Measurements from ENCODE around the gene RBM14.
"Not testable (repeated sequence)": the region's sequence is repeated elsewhere in the genome, so short reads cannot be mapped to it uniquely, and the experiment has no call there.

RBM14 gene

GRCh38 chr11:66603072-66603471 is 13.4 kb upstream of the RBM14 start:
- no peak overlapping the region for H2BK5ac ChIP-seq (ENCODE audit: low read length)
- H3K4me2 ChIP-seq (ENCODE audit: low read length): no peak overlapping the region
- no peak overlapping the region for H3K18ac ChIP-seq (ENCODE audit: low read length)
- no CpG with 5 or more reads among the region's 6 CpGs for WGBS (ENCODE audit: extremely low coverage, insufficient coverage, low lambda C conversion rate)
- no peak overlapping the region for H3K9ac ChIP-seq (ENCODE audit: low read length)
- no peak overlapping the region for H2AK5ac ChIP-seq (ENCODE audit: low read length)
- no peaks in the 10 kb centered on the region for H3K4me1 ChIP-seq (ENCODE audit: control insufficient read depth, low read depth, low read length)
- H3K79me2 ChIP-seq (ENCODE audit: control insufficient read depth, insufficient read depth, low read length): no peaks in the 10 kb centered on the region
- no peaks in the 10 kb centered on the region for H3K36me3 ChIP-seq (ENCODE audit: control insufficient read depth, insufficient read depth, low read length)
- no peak overlapping the region for H3K23ac ChIP-seq (ENCODE audit: low read length)
- no peak overlapping the region for H3K4ac ChIP-seq (ENCODE audit: low read depth, low read length)
- no peak overlapping the region for H4K8ac ChIP-seq (ENCODE audit: low read depth, low read length)
- no peak overlapping the region for H3K4me3 ChIP-seq (ENCODE audit: low read length)
- H2BK120ac ChIP-seq (ENCODE audit: low read depth, low read length): no peak overlapping the region
- no peak overlapping the region for H4K5ac ChIP-seq (ENCODE audit: low read length)
- no peak overlapping the region for H2BK15ac ChIP-seq (replicated peaks; ENCODE audit: low read depth)
- DNase-seq: no peak
- H3K27ac ChIP-seq (ENCODE audit: low read depth, low read length): no peak overlapping the region
- H3K27me3 ChIP-seq (ENCODE audit: insufficient read depth, low read length, poor library complexity): no peaks in the 10 kb centered on the region
- no peak overlapping the region for H3K56ac ChIP-seq (ENCODE audit: low read length)
- H3K79me1 ChIP-seq (ENCODE audit: low read length): no peaks in the 10 kb centered on the region

DNA sequence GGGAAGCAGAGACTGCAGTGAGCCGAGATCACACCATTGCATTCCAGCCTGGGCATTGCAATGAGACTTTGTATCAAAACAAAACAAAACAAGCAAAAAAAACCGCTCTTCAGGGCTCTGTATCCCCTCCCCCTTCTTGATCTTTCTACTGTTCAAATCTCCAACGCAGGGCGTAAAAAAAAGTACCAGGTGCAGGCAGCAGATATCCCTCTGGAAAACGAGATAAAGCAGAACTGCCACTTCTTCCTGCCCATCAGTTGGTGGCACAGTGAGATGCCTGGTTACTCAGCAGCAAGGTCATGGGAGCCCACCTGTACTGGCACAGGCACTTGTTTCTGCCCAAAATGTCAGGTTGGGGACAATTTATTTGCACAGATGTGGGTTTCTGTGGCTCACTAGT is 12.3 kb upstream of the RBM14 start:
- H2BK15ac ChIP-seq (replicated peaks; ENCODE audit: low read depth): no peak overlapping the region
- H3K36me3 ChIP-seq (ENCODE audit: control insufficient read depth, insufficient read depth, low read length): no peaks in the 10 kb centered on the region
- H3K27me3 ChIP-seq (ENCODE audit: insufficient read depth, low read length, poor library complexity): no peaks in the 10 kb centered on the region
- H3K4me2 ChIP-seq (ENCODE audit: low read length): no peak overlapping the region
- no peak overlapping the region for H3K56ac ChIP-seq (ENCODE audit: low read length)
- H3K27ac ChIP-seq (ENCODE audit: low read depth, low read length): no peak overlapping the region
- no peak overlapping the region for H3K4ac ChIP-seq (ENCODE audit: low read depth, low read length)
- H3K9ac ChIP-seq (ENCODE audit: low read length): no peak overlapping the region
- no peaks in the 10 kb centered on the region for H3K79me1 ChIP-seq (ENCODE audit: low read length)
- H2BK120ac ChIP-seq (ENCODE audit: low read depth, low read length): no peak overlapping the region
- H2AK5ac ChIP-seq (ENCODE audit: low read length): no peak overlapping the region
- H3K18ac ChIP-seq (ENCODE audit: low read length): no peak overlapping the region
- no peaks in the 10 kb centered on the region for H3K79me2 ChIP-seq (ENCODE audit: control insufficient read depth, insufficient read depth, low read length)
- H3K4me1 ChIP-seq (ENCODE audit: control insufficient read depth, low read depth, low read length): no peaks in the 10 kb centered on the region
- H2BK5ac ChIP-seq (ENCODE audit: low read length): no peak overlapping the region
- no peak overlapping the region for H4K8ac ChIP-seq (ENCODE audit: low read depth, low read length)
- H3K23ac ChIP-seq (ENCODE audit: low read length): no peak overlapping the region
- H4K5ac ChIP-seq (ENCODE audit: low read length): no peak overlapping the region
- no CpG with 5 or more reads among the region's 5 CpGs for WGBS (ENCODE audit: extremely low coverage, insufficient coverage, low lambda C conversion rate)
- no peak overlapping the region for H3K4me3 ChIP-seq (ENCODE audit: low read length)
- DNase-seq: no peak

DNA sequence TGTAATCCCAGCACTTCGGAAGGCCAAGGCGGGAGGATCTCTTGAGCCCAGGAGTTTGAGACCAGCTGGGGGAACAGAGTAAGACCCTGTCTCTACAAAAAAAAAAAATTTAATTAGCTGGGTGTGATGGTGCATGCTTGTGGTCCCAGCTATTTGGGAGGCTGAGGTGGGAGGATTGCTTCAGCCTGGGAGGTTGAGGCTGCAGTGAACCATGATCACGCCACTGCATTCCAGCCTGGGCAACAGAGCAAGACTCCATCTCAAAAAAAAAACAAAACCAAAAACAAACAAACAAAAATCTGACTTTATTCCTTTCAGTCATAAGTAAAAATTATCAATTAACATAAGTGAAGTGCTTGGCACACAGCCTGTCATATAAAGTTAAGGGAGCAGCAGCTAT is 9.8 kb upstream of the RBM14 start:
- not testable (repeated sequence) for H2BK5ac ChIP-seq (ENCODE audit: low read length); H4K5ac ChIP-seq (ENCODE audit: low read length); H3K4ac ChIP-seq (ENCODE audit: low read depth, low read length); H3K9ac ChIP-seq (ENCODE audit: low read length); H4K8ac ChIP-seq (ENCODE audit: low read depth, low read length); H3K4me1 ChIP-seq (ENCODE audit: control insufficient read depth, low read depth, low read length); H3K79me2 ChIP-seq (ENCODE audit: control insufficient read depth, insufficient read depth, low read length); H3K79me1 ChIP-seq (ENCODE audit: low read length); H3K36me3 ChIP-seq (ENCODE audit: control insufficient read depth, insufficient read depth, low read length); H2BK15ac ChIP-seq (replicated peaks; ENCODE audit: low read depth); H3K56ac ChIP-seq (ENCODE audit: low read length); H3K23ac ChIP-seq (ENCODE audit: low read length); H2AK5ac ChIP-seq (ENCODE audit: low read length); H3K4me3 ChIP-seq (ENCODE audit: low read length); H2BK120ac ChIP-seq (ENCODE audit: low read depth, low read length); H3K18ac ChIP-seq (ENCODE audit: low read length); DNase-seq; H3K27me3 ChIP-seq (ENCODE audit: insufficient read depth, low read length, poor library complexity); H3K4me2 ChIP-seq (ENCODE audit: low read length); H3K27ac ChIP-seq (ENCODE audit: low read depth, low read length)
- no CpG with 5 or more reads among the region's 3 CpGs for WGBS (ENCODE audit: extremely low coverage, insufficient coverage, low lambda C conversion rate)

DNA sequence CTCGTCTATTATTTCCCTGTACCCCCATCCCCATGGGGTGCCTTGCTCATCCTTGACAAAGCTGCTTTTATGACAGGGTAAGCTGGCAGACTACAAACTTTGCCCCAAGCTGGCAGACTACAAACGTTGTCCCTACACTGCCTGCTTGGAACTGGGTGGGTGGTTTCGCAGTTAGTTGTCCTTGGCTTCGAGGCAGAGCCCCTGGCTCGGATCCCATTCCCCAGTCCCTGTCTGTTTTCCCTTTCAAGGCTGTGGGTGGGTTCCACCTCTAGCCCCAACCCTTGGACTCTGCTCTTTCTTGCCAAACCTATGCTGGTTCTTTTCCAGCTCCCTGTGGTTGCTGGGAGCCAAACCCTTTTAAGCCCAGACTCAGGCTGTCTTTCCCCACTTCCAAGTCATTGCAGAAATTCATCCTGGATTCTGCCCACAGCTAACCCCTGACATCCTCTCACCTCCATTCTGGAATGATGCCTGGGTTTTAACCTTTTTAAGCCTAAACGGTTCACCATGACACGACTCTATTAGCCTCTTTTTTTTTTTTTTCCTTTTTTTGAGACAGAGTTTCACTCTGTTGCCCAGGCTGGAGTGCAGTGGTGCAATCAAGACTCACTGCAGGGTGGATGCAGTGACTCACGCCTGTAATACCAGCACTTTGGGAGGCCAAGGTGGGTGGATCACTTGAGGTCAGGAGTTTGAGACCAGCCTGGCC is 9.2 kb upstream of the RBM14 start:
- H4K5ac ChIP-seq (ENCODE audit: low read length): no peak overlapping the region
- no peaks in the 10 kb centered on the region for H3K36me3 ChIP-seq (ENCODE audit: control insufficient read depth, insufficient read depth, low read length)
- no peak overlapping the region for H3K9ac ChIP-seq (ENCODE audit: low read length)
- H3K4ac ChIP-seq (ENCODE audit: low read depth, low read length): no peak overlapping the region
- no peak overlapping the region for H2BK5ac ChIP-seq (ENCODE audit: low read length)
- no peak for DNase-seq
- H3K27ac ChIP-seq (ENCODE audit: low read depth, low read length): no peak overlapping the region
- no peaks in the 10 kb centered on the region for H3K79me2 ChIP-seq (ENCODE audit: control insufficient read depth, insufficient read depth, low read length)
- H2BK15ac ChIP-seq (replicated peaks; ENCODE audit: low read depth): no peak overlapping the region
- H2BK120ac ChIP-seq (ENCODE audit: low read depth, low read length): no peak overlapping the region
- no peak overlapping the region for H2AK5ac ChIP-seq (ENCODE audit: low read length)
- no peak overlapping the region for H3K4me2 ChIP-seq (ENCODE audit: low read length)
- no peak overlapping the region for H3K23ac ChIP-seq (ENCODE audit: low read length)
- H3K18ac ChIP-seq (ENCODE audit: low read length): no peak overlapping the region
- no peaks in the 10 kb centered on the region for H3K4me1 ChIP-seq (ENCODE audit: control insufficient read depth, low read depth, low read length)
- no CpG with 5 or more reads among the region's 8 CpGs for WGBS (ENCODE audit: extremely low coverage, insufficient coverage, low lambda C conversion rate)
- no peak overlapping the region for H3K4me3 ChIP-seq (ENCODE audit: low read length)
- no peaks in the 10 kb centered on the region for H3K27me3 ChIP-seq (ENCODE audit: insufficient read depth, low read length, poor library complexity)
- H3K79me1 ChIP-seq (ENCODE audit: low read length): no peaks in the 10 kb centered on the region
- no peak overlapping the region for H4K8ac ChIP-seq (ENCODE audit: low read depth, low read length)
- no peak overlapping the region for H3K56ac ChIP-seq (ENCODE audit: low read length)

- Histone ChIP-seq H3K4me2 (ENCODE audit: low read length) (no peak overlapping the region), H3K18ac (ENCODE audit: low read length) (no peak overlapping the region), H3K27ac (ENCODE audit: low read depth, low read length) (no peak overlapping the region), H3K36me3 (ENCODE audit: control insufficient read depth, insufficient read depth, low read length) (no peaks in the 10 kb centered on the region), H2AK5ac (ENCODE audit: low read length) (no peak overlapping the region), H3K23ac (ENCODE audit: low read length) (no peak overlapping the region), H3K9ac (ENCODE audit: low read length) (no peak overlapping the region), H2BK15ac (replicated peaks; ENCODE audit: low read depth) (no peak overlapping the region), H4K8ac (ENCODE audit: low read depth, low read length) (no peak overlapping the region), H3K79me2 (ENCODE audit: control insufficient read depth, insufficient read depth, low read length) (no peaks in the 10 kb centered on the region), H4K5ac (ENCODE audit: low read length) (no peak overlapping the region), H2BK5ac (ENCODE audit: low read length) (no peak overlapping the region), H3K56ac (ENCODE audit: low read length) (no peak overlapping the region), H2BK120ac (ENCODE audit: low read depth, low read length) (no peak overlapping the region), H3K4me1 (ENCODE audit: control insufficient read depth, low read depth, low read length) (no peaks in the 10 kb centered on the region), H3K79me1 (ENCODE audit: low read length) (no peaks in the 10 kb centered on the region), H3K4me3 (ENCODE audit: low read length) (no peak overlapping the region), H3K27me3 (ENCODE audit: insufficient read depth, low read length, poor library complexity) (no peaks in the 10 kb centered on the region), H3K4ac (ENCODE audit: low read depth, low read length) (no peak overlapping the region)
- no CpG with 5 or more reads among the region's 4 CpGs for WGBS (ENCODE audit: extremely low coverage, insufficient coverage, low lambda C conversion rate)
- DNase-seq: no peak
Measured at GRCh38 chr11:66609721-66610617, 6.5 kb upstream of the RBM14 start.
